Measurements from ENCODE around the gene EYA4.

EYA4 gene

DNA sequence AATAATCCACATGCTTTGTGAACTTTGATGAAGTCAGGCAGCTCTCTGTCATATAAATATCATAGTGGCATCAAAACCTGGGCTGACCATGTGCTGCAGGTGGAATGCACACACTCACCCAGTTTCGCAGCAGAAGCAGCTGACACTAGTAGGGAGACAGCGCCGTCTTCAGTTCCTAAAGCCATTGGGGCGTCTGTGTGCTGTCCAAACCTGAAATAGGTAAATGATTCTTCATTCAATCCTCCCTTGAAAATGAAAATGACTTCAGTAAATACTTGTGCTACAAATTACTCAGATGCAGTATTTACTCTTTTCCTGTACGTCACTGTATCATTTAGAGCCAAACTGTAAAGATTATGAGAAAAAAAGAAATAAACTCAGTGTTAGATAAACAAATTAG, 127.5 kb downstream of the EYA4 start (continued):
- TF ChIP-seq, protein P1, sequence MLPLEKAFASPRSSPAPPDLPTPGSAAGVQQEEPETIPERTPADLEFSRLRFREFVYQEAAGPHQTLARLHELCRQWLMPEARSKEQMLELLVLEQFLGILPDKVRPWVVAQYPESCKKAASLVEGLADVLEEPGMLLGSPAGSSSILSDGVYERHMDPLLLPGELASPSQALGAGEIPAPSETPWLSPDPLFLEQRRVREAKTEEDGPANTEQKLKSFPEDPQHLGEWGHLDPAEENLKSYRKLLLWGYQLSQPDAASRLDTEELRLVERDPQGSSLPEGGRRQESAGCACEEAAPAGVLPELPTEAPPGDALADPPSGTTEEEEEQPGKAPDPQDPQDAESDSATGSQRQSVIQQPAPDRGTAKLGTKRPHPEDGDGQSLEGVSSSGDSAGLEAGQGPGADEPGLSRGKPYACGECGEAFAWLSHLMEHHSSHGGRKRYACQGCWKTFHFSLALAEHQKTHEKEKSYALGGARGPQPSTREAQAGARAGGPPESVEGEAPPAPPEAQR (tag by site-specific recombination; IDR thresholded peaks at IDR 0.05), result no peak
- TF ChIP-seq, protein P2, sequence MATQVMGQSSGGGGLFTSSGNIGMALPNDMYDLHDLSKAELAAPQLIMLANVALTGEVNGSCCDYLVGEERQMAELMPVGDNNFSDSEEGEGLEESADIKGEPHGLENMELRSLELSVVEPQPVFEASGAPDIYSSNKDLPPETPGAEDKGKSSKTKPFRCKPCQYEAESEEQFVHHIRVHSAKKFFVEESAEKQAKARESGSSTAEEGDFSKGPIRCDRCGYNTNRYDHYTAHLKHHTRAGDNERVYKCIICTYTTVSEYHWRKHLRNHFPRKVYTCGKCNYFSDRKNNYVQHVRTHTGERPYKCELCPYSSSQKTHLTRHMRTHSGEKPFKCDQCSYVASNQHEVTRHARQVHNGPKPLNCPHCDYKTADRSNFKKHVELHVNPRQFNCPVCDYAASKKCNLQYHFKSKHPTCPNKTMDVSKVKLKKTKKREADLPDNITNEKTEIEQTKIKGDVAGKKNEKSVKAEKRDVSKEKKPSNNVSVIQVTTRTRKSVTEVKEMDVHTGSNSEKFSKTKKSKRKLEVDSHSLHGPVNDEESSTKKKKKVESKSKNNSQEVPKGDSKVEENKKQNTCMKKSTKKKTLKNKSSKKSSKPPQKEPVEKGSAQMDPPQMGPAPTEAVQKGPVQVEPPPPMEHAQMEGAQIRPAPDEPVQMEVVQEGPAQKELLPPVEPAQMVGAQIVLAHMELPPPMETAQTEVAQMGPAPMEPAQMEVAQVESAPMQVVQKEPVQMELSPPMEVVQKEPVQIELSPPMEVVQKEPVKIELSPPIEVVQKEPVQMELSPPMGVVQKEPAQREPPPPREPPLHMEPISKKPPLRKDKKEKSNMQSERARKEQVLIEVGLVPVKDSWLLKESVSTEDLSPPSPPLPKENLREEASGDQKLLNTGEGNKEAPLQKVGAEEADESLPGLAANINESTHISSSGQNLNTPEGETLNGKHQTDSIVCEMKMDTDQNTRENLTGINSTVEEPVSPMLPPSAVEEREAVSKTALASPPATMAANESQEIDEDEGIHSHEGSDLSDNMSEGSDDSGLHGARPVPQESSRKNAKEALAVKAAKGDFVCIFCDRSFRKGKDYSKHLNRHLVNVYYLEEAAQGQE (tag by site-specific recombination; IDR thresholded peaks at IDR 0.05), result peak; percentile 83
- TF ChIP-seq BCL11A (tag by site-specific recombination; IDR thresholded peaks at IDR 0.05; ENCODE audit: low read depth) (0 out of 2 replicates have a peak, but pooled peaks have one; percentile 11), ZNF571 (tag by site-specific recombination; IDR thresholded peaks at IDR 0.05) (no peak), SETDB1 (IDR thresholded peaks at IDR 0.05; ENCODE audit: insufficient read length, low read length) (no peak), ZNF76 (tag by site-specific recombination; IDR thresholded peaks at IDR 0.05; ENCODE audit: borderline replicate concordance, low read depth) (no peak), ZNF10 (tag by site-specific recombination; IDR thresholded peaks at IDR 0.05) (peak; percentile 5; the same call in 1 of the 2 replicates), ZNF561 (tag by site-specific recombination; IDR thresholded peaks at IDR 0.05; ENCODE audit: borderline replicate concordance) (0 out of 2 replicates have a peak, but pooled peaks have one; percentile 37), ZNF248 (tag by site-specific recombination; IDR thresholded peaks at IDR 0.05) (no peak), OVOL3 (tag by site-specific recombination; IDR thresholded peaks at IDR 0.05) (0 out of 2 replicates have a peak, but pooled peaks have one; percentile 47), ZNF654 (tag by site-specific recombination; IDR thresholded peaks at IDR 0.05; ENCODE audit: low read depth) (peak; percentile 86), ZNF621 (tag by site-specific recombination; IDR thresholded peaks at IDR 0.05) (no peak), ZNF24 (tag by site-specific recombination; IDR thresholded peaks at IDR 0.05) (0 out of 2 replicates have a peak, but pooled peaks have one; percentile 29)
- TF ChIP-seq, protein P3, sequence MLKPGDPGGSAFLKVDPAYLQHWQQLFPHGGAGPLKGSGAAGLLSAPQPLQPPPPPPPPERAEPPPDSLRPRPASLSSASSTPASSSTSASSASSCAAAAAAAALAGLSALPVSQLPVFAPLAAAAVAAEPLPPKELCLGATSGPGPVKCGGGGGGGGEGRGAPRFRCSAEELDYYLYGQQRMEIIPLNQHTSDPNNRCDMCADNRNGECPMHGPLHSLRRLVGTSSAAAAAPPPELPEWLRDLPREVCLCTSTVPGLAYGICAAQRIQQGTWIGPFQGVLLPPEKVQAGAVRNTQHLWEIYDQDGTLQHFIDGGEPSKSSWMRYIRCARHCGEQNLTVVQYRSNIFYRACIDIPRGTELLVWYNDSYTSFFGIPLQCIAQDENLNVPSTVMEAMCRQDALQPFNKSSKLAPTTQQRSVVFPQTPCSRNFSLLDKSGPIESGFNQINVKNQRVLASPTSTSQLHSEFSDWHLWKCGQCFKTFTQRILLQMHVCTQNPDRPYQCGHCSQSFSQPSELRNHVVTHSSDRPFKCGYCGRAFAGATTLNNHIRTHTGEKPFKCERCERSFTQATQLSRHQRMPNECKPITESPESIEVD (tag by site-specific recombination; IDR thresholded peaks at IDR 0.05), result peak; percentile 99
- TF ChIP-seq, protein P4, sequence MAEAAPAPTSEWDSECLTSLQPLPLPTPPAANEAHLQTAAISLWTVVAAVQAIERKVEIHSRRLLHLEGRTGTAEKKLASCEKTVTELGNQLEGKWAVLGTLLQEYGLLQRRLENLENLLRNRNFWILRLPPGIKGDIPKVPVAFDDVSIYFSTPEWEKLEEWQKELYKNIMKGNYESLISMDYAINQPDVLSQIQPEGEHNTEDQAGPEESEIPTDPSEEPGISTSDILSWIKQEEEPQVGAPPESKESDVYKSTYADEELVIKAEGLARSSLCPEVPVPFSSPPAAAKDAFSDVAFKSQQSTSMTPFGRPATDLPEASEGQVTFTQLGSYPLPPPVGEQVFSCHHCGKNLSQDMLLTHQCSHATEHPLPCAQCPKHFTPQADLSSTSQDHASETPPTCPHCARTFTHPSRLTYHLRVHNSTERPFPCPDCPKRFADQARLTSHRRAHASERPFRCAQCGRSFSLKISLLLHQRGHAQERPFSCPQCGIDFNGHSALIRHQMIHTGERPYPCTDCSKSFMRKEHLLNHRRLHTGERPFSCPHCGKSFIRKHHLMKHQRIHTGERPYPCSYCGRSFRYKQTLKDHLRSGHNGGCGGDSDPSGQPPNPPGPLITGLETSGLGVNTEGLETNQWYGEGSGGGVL (tag by site-specific recombination; IDR thresholded peaks at IDR 0.05), result no peak

DNA sequence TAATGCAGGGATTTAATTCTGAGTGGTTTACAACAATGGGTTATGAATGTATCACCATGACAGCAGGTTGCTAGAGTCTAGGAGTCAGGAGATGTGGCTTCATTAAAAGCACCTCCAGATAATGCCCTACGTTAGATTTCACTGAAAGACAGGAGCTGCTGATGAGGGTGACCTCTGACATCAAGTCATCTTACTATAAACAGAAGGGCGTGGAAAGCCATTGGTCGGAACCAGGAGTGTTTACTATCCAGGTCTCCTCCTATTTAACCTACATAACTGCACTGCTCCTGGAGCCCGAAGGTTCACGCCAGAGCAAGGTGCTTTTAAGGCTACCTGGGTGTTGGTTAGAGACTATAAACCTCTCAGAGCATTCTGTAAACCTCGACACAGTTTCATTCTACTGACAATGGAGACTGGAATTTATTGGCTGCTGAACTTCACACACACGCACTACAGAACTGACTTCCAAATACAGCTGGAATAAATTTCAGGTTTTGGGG, 128.7 kb downstream of the EYA4 start:
- Histone ChIP-seq H3K4me1 (ENCODE audit: control insufficient read depth, insufficient read depth, low read length) (peaks cover 44% of the 10 kb centered on the region), H3K4me3 (ENCODE audit: low read depth, low read length) (no peak overlapping the region), H3K27ac (ENCODE audit: extremely low read depth, low read depth, low read length) (no peak overlapping the region; the same call in 1 of the 2 replicates), H3K9me3 (ENCODE audit: control insufficient read depth, insufficient read depth, low read depth, low read length) (no peaks in the 10 kb centered on the region), H3K36me3 (ENCODE audit: control insufficient read depth in 2 of 2, insufficient read depth in 1 of 2, low read length in 2 of 2) (no peaks in the 10 kb centered on the region)
- CTCF ChIA-PET, result interaction anchor here (0.6 to 0.8 kb wide), 2 partner anchors 17 to 182 kb away, joined by 3 to 4 read pairs; no protein-coding TSS in a partner anchor
- POLR2A ChIA-PET, result no interaction called here
- TF ChIP-seq ZNF837 (tag by site-specific recombination; IDR thresholded peaks at IDR 0.05) (no peak), ZNF558 (tag by site-specific recombination; IDR thresholded peaks at IDR 0.05) (no peak), ZNF548 (tag by site-specific recombination; IDR thresholded peaks at IDR 0.05) (no peak), ZNF747 (tag by site-specific recombination; IDR thresholded peaks at IDR 0.05) (no peak), ZNF302 (tag by site-specific recombination; IDR thresholded peaks at IDR 0.05; ENCODE audit: low read depth) (no peak), ZNF791 (tag by site-specific recombination; IDR thresholded peaks at IDR 0.05) (no peak), ZNF513 (tag by site-specific recombination; IDR thresholded peaks at IDR 0.05) (peak; percentile 78), ZFP37 (tag by site-specific recombination; IDR thresholded peaks at IDR 0.05) (no peak), RBAK (tag by site-specific recombination; IDR thresholded peaks at IDR 0.05) (no peak), YY1 (tag by site-specific recombination; IDR thresholded peaks at IDR 0.05) (no peak), ZNF514 (tag by site-specific recombination; IDR thresholded peaks at IDR 0.05) (no peak)
- TF ChIP-seq, protein P3 (tag by site-specific recombination; IDR thresholded peaks at IDR 0.05), result no peak
